Transverse colon (tissue), 4 donors: ENCODE data around the gene RSRC1.

ENCODE experiments used
- POLR2A ChIP-seq: fragments of 450-650 bp; IDR thresholded peaks from one replicate; pipeline ENCODE4 v1.6.1; 2016; ENCODE audit warnings: antibody characterized with exemption, mild to moderate bottlenecking, moderate library complexity
- POLR2AphosphoS5 ChIP-seq, 3 donors: sonication (generic); formaldehyde crosslinking; IDR thresholded peaks; one replicate each; pipeline ENCODE4 v1.6.1; 2016; ENCODE audit warnings: antibody characterized with exemption in 3 of 3
- TF ChIP-seq, protein P1 (sequence below), 5 experiments: fragments of 200-600 bp in 3 of 5; fragments of 450-650 bp in 2 of 5; sonication (generic) in 3 of 5; IDR thresholded peaks; 1 replicate in 2 of 5; 2 replicates in 3 of 5; pipeline ENCODE4 v1.5.1; 2016 to 2017; ENCODE audit warnings: antibody characterized with exemption in 5 of 5, inconsistent platforms in 3 of 5, mild to moderate bottlenecking in 2 of 5, moderate library complexity in 1 of 5

DNA sequence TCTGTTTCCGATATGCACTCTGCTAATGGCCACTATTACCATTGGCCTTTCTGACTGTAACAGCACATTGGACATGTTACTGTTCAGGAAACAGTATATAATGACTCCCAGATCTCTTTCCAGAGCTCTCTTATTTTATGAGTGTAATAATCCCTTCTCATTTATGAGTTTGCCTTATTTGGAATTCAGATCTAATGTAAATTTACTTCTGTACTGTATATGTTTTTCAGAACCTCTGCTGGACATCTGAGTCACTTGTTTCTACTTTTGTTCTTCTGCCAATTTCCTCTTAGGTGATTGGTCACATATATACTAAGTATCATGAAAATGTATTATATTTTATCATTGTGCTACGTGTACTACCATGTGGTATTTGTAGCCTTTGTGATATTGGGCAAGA lies 30.5 kb downstream of the RSRC1 start:
- TF ChIP-seq, protein P1, sequence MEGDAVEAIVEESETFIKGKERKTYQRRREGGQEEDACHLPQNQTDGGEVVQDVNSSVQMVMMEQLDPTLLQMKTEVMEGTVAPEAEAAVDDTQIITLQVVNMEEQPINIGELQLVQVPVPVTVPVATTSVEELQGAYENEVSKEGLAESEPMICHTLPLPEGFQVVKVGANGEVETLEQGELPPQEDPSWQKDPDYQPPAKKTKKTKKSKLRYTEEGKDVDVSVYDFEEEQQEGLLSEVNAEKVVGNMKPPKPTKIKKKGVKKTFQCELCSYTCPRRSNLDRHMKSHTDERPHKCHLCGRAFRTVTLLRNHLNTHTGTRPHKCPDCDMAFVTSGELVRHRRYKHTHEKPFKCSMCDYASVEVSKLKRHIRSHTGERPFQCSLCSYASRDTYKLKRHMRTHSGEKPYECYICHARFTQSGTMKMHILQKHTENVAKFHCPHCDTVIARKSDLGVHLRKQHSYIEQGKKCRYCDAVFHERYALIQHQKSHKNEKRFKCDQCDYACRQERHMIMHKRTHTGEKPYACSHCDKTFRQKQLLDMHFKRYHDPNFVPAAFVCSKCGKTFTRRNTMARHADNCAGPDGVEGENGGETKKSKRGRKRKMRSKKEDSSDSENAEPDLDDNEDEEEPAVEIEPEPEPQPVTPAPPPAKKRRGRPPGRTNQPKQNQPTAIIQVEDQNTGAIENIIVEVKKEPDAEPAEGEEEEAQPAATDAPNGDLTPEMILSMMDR (IDR thresholded peaks at IDR 0.05) = no peak
- TF ChIP-seq POLR2A = no peak
- TF ChIP-seq POLR2AphosphoS5 (IDR thresholded peaks at IDR 0.05) = no peak
